Uterus (tissue), 4 donors: Measurements from ENCODE around the gene NUTF2. TPM values are rescaled to one million over a fixed set of nuclear protein-coding genes. Genes with fewer than 3 reads are reported as not detected.

Experiments used
- DNase-seq, 2 donors: peaks; one replicate each; pipeline ENCODE4 v3.0.0-alpha.2; 2019 to 2020
- H3K27ac ChIP-seq, 2 donors: fragments of 200-600 bp; sonication (generic); 1 replicate in 1 of 2; 2 replicates in 1 of 2; pipeline ENCODE4 v1.5.1; 2016 to 2018
- H3K27me3 ChIP-seq, 2 donors: fragments of 200-600 bp; sonication (generic); one replicate each; pipeline ENCODE4 v1.5.1; 2018 to 2019; ENCODE audit warnings: control low read depth in 1 of 2
- H3K36me3 ChIP-seq, 2 donors: fragments of 200-600 bp; sonication (generic); one replicate each; pipeline ENCODE4 v1.5.1; 2019; ENCODE audit warnings: control low read depth in 1 of 2
- H3K4me1 ChIP-seq, 2 donors: fragments of 200-600 bp; sonication (generic); one replicate each; pipeline ENCODE4 v1.5.1; 2018 to 2019; ENCODE audit warnings: control low read depth in 1 of 2
- H3K4me3 ChIP-seq, 2 donors: fragments of 200-600 bp; sonication (generic); 1 replicate in 1 of 2; 2 replicates in 1 of 2; pipeline ENCODE4 v1.5.1; 2018 to 2019; ENCODE audit warnings: mild to moderate bottlenecking in 1 of 2
- H3K9me3 ChIP-seq, 2 donors: fragments of 200-600 bp; sonication (generic); one replicate each; pipeline ENCODE4 v1.5.1; 2019; ENCODE audit warnings: control low read depth in 1 of 2
- POLR2A ChIP-seq, 2 donors: fragments of 450-650 bp; IDR thresholded peaks; one replicate each; pipeline ENCODE4 v1.6.1; 2016; ENCODE audit warnings: antibody characterized with exemption in 2 of 2, mild to moderate bottlenecking in 1 of 2, moderate library complexity in 1 of 2
- intact Hi-C: fragments of 100-400 bp; cut with DNase I; formaldehyde crosslinking; loops from one replicate; pipeline ENCODE4 v1.15.1; 2023; ENCODE audit warnings: low total_unique reads
- total RNA-seq, 4 donors: library from RNA; depleted of rRNA in 3 of 4; stranded (reverse); fragments of >200 nt in 3 of 4; gene quantifications; one replicate each; pipeline versions ENCODE4 v1.1.0 to v1.2.4, GENCODE V29; 2014 to 2023
- TF ChIP-seq, protein P1 (sequence below), 4 experiments: fragments of 200-600 bp in 2 of 4; fragments of 450-650 bp in 2 of 4; sonication (generic) in 2 of 4; IDR thresholded peaks; one replicate each; pipeline ENCODE4 v1.5.1; 2016 to 2019; ENCODE audit warnings: antibody characterized with exemption in 4 of 4, mild to moderate bottlenecking in 2 of 4, moderate library complexity in 1 of 4
- donor health status: DM: yes; HTN: yes; CAD: no.

Gene NUTF2
- total RNA-seq, 4 donors from 2014 or later, result 43.8 to 76.1 (median 65.4) TPM

- TF ChIP-seq POLR2A (IDR thresholded peaks at IDR 0.05), result no peak
- TF ChIP-seq, protein P1, sequence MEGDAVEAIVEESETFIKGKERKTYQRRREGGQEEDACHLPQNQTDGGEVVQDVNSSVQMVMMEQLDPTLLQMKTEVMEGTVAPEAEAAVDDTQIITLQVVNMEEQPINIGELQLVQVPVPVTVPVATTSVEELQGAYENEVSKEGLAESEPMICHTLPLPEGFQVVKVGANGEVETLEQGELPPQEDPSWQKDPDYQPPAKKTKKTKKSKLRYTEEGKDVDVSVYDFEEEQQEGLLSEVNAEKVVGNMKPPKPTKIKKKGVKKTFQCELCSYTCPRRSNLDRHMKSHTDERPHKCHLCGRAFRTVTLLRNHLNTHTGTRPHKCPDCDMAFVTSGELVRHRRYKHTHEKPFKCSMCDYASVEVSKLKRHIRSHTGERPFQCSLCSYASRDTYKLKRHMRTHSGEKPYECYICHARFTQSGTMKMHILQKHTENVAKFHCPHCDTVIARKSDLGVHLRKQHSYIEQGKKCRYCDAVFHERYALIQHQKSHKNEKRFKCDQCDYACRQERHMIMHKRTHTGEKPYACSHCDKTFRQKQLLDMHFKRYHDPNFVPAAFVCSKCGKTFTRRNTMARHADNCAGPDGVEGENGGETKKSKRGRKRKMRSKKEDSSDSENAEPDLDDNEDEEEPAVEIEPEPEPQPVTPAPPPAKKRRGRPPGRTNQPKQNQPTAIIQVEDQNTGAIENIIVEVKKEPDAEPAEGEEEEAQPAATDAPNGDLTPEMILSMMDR (IDR thresholded peaks at IDR 0.05), result no peak
- DNase-seq, result no peak
- Histone ChIP-seq H3K9me3 (no peaks in the 10 kb centered on the region), H3K36me3 (no peaks in the 10 kb centered on the region), H3K4me1 (peaks cover 9 to 28% of the 10 kb centered on the region in 2 donors), H3K4me3 (peak overlapping the region in 1 of 2 donors; percentile 84), H3K27ac (peak overlapping the region in 1 of 2 donors; percentile 94), H3K27me3 (no peaks in the 10 kb centered on the region)
- intact Hi-C loops, result no loop called here
Measured at GRCh38 chr16:67848118-67848517, 1.4 kb downstream of the NUTF2 start.

GRCh38 chr16:67853670-67854069 lies 6.9 kb downstream of the NUTF2 start:
- no peak overlapping the region for H3K27ac ChIP-seq
- no peak overlapping the region for H3K4me3 ChIP-seq
- no peak for DNase-seq
- TF ChIP-seq, protein P1 (IDR thresholded peaks at IDR 0.05), result no peak
- TF ChIP-seq POLR2A (IDR thresholded peaks at IDR 0.05), result no peak
- no peaks in the 10 kb centered on the region for H3K27me3 ChIP-seq
- intact Hi-C loops, result no loop called here
- no peaks in the 10 kb centered on the region for H3K36me3 ChIP-seq
- peaks cover 6 to 10% of the 10 kb centered on the region in 2 donors for H3K4me1 ChIP-seq
- no peaks in the 10 kb centered on the region for H3K9me3 ChIP-seq

DNA sequence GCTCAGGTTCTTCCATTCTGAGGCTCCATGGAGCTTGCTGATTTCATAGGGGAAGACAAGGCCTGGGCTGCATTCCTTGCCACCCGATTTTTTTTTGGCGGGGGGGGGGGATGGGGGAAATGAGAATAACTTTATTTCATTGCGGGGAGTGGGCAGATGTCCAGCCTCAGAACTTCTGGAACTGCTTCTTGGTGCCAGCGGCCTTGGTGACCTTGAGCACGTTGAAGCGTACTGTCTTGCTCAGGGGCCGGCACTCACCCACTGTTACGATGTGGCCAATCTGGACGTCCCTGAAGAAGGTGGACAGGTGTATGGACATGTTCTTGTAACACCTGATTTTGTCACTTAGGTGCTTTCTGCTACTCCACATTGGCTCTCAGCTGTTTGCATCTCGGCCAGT lies 9.1 kb downstream of the NUTF2 start:
- Histone ChIP-seq H3K27ac (no peak overlapping the region), H3K27me3 (no peaks in the 10 kb centered on the region), H3K36me3 (no peaks in the 10 kb centered on the region), H3K4me1 (peaks cover 6 to 10% of the 10 kb centered on the region in 2 donors), H3K9me3 (no peaks in the 10 kb centered on the region), H3K4me3 (no peak overlapping the region)
- no peak for DNase-seq
- intact Hi-C loops, result no loop called here
- TF ChIP-seq POLR2A (IDR thresholded peaks at IDR 0.05), result no peak
- TF ChIP-seq, protein P1 (IDR thresholded peaks at IDR 0.05), result no peak

GRCh38 chr16:67856927-67857546 lies 10.3 kb downstream of the NUTF2 start:
- peak overlapping the region; percentile 55 to 76 for H3K27ac ChIP-seq
- no peaks in the 10 kb centered on the region for H3K36me3 ChIP-seq
- H3K4me1 ChIP-seq, result peaks cover 6 to 10% of the 10 kb centered on the region in 2 donors
- TF ChIP-seq, protein P1 (IDR thresholded peaks at IDR 0.05), result no peak
- no peak for TF ChIP-seq POLR2A (IDR thresholded peaks at IDR 0.05)
- no peaks in the 10 kb centered on the region for H3K27me3 ChIP-seq
- intact Hi-C loops, result no loop called here
- H3K9me3 ChIP-seq, result no peaks in the 10 kb centered on the region
- no peak for DNase-seq
- H3K4me3 ChIP-seq, result no peak overlapping the region

DNA sequence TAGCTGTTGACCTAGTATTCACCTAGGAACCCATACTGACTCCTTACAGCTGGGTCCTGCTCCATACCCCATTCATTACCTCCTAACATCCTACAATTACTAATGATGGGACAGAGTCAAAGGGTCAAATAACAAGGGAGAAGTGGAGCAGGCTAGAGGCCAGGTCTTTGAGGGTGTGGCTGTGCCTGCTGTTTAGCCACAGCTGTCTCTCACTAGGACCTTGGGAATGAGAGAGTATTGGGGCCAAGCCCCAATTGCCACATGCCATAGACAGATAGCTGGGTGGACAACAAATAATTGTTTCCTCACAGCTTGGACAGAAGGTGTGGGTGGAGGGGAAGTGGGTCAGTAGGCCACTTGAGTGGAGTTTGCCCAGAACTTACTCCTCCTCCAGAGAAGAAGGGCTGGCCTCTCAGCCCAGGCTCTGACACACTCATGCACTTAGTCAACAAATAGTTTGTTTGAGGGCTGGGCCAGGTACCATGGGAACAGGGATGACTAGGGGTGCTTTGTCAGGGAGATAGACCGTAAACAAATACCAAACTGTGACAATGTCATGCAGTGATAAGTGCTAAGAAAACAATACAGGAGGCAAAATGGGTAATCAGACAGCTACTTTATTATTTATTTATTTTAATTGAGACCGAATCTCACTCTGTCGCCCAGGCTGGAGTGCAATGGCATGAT lies 11.0 kb downstream of the NUTF2 start:
- no peaks in the 10 kb centered on the region for H3K36me3 ChIP-seq
- TF ChIP-seq POLR2A (IDR thresholded peaks at IDR 0.05), result no peak
- TF ChIP-seq, protein P1 (IDR thresholded peaks at IDR 0.05), result no peak
- DNase-seq, result peak; percentile 76 to 82
- no peaks in the 10 kb centered on the region for H3K27me3 ChIP-seq
- H3K4me1 ChIP-seq, result peaks cover 6 to 10% of the 10 kb centered on the region in 2 donors
- H3K27ac ChIP-seq, result peak overlapping the region; percentile 75 to 76
- intact Hi-C loops, result no loop called here
- no peaks in the 10 kb centered on the region for H3K9me3 ChIP-seq
- H3K4me3 ChIP-seq, result no peak overlapping the region
